GM12864 (cell line): ENCODE data around the gene PEPD.

Experiments used
- DNase-seq: peaks from one replicate; pipeline ENCODE4 v3.0.0-alpha.2; 2011; ENCODE audit warnings: low read depth
- H3K4me3 ChIP-seq: 2 replicates; pipeline ENCODE4 v1.5.1; 2011; ENCODE audit warnings: mild to moderate bottlenecking, low read depth, low read length, control low read depth
- TF ChIP-seq, protein P1 (sequence below): IDR thresholded peaks from 2 replicates; pipeline ENCODE4 v1.5.1; 2011; ENCODE audit warnings: low read depth, mild to moderate bottlenecking, moderate library complexity, low read length, control low read depth, inconsistent platforms; ENCODE audit errors: missing control alignments

Gene PEPD

DNA sequence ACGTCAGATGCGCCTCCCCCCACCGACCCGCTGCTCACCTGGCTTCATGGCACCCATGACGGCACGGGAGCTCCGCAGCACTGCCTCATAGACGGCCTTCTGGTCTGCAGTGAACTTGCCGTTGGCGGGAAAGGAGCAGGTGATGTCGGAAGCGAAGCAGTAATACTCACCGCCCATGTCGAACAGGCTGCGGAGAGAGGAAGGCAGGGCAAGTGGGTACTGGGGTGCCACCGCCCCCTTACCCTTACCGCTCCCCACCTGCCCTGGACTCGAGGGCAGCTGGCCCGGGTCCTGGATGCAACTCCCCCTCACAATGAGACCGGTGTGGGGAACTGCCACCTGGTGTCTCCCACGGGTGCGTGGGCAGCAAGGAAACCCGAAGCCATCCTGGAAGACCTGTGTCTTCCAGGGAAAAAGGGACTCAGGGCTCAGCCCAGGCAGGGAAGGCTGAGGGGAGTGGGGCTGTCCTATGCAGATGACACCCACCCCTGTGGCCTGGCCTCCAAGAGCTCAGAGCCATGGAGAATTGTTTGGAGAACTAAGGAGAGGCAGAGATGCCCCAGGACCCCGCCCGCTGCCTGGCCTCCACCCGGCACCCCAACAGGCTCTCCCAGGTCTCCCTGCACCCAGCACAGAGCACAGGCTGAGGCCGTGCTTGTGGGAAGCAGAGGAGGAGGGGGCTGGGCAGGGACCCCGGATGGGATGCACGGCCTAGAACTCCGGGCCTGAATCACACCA is 119.7 kb downstream of the PEPD start:
- no peak for DNase-seq
- no peak overlapping the region for H3K4me3 ChIP-seq
- TF ChIP-seq, protein P1, sequence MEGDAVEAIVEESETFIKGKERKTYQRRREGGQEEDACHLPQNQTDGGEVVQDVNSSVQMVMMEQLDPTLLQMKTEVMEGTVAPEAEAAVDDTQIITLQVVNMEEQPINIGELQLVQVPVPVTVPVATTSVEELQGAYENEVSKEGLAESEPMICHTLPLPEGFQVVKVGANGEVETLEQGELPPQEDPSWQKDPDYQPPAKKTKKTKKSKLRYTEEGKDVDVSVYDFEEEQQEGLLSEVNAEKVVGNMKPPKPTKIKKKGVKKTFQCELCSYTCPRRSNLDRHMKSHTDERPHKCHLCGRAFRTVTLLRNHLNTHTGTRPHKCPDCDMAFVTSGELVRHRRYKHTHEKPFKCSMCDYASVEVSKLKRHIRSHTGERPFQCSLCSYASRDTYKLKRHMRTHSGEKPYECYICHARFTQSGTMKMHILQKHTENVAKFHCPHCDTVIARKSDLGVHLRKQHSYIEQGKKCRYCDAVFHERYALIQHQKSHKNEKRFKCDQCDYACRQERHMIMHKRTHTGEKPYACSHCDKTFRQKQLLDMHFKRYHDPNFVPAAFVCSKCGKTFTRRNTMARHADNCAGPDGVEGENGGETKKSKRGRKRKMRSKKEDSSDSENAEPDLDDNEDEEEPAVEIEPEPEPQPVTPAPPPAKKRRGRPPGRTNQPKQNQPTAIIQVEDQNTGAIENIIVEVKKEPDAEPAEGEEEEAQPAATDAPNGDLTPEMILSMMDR, result no peak

DNA sequence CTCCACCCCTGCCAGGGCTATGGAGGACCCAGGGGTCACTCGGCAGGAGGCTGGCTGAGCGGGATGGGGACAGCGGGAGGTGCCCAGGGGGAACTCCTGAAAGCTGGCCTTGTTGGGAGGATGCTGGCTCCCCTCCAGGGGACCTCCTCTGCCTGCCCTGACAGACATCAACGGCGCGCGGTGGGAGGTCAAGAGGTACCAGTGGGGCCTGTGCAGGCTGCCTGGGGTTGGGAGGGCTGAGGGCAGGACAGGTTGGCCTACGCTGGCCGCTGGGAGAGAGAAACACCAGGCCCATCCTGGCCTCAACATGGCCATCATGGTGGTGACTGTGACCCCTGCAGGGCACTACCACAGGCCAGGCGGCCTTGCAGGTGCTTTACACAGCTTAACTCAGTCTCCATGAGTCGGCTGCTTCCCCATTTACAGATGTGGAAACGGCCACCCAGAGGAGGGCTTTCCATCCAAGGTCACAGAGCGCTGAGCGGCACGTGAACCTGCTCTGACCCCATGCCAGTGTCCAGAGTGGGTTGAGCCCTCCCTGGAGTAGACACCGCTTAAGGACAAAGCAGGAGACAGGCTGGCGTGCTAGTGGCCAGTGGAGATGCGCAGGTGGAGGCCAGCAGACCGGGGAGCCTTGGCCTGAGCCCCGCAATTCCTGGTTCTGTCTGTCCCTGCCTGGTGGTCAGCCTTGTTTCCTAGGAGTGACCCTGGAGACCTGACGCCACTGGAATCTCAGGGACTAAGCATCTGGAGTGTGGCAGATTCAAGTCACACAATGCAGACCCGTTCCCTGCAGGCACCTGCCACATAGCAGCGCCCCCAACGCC is 120.5 kb downstream of the PEPD start:
- H3K4me3 ChIP-seq, result no peak overlapping the region
- TF ChIP-seq, protein P1, result no peak
- no peak for DNase-seq

DNA sequence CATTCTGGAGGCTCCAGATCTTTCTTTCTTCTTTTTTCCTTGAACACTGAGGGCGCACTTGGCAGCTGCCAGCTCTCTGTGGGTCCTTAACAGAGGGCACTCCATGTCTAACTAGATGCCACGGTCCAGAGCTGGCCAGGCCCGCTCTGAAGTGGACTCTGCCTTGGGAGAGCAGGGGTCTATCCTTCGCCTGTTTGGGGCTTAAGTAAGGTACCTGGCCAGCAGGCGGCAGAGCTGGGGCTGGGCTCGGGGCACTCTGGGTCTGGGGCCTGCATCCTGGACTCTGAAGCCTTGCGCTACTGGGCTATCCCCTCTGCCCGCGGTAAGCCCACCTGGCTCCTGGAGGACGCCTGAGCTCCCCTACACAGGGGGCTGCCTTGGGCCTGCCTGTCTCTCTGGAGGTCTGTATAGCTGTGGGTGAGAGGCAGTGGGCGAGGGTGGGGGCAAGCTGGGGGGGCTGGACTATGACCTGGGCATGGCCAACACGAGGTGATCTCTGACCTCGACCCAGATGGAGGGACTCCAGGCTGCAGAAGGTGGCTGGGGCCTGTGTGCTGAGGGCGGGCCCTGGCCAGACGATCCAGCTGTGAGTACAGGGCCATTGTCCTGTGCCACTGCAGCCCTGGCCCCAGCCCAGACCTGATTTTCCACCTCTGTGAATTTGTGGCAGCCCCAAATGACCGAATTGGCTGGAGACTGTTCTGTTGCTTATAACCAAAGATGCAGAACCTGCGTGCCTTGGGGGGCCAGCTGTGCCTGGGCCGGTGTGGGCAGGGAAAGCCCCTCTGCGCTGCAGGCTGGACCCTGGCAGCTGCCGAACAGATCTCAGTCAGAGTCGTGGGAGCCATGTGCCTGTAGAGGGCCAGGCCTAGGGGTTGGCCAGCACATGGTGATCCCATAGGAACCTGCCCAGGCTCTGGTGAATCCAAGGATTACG is 121.6 kb downstream of the PEPD start:
- TF ChIP-seq, protein P1, result no peak
- DNase-seq, result no peak
- H3K4me3 ChIP-seq, result no peak overlapping the region

DNA sequence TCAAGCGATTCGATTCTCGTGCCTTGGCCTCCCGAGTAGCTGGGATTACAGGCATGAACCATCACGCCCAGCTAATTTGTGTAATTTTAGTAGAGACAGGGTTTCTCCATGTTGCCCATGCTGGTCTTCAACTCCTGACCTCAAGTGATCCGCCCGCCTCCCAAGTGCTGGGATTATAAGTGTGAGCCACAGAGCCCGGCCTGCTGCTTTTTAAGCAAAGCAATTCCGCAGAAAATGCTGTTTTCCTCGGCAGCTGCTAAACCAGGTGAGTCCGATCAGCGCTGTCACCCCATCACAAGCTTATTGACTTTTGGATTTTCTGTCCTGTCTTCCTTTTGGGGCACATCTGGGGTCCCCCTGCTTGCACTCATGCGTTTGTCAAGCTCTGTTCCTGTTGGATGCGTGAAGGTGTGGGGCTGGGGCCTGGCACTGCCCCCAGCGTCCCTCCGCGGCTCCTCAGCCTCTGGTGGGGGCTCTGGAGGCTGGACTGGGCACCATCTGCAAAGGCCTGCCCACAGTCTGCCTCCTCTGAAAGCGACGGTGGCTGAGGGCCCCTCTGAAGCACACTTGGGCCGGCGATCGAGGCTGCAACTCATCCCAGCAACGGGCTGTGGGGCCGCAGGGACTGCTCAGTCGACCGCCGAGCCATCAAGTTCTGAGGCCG is 122.4 kb downstream of the PEPD start:
- no peak for DNase-seq
- no peak overlapping the region for H3K4me3 ChIP-seq
- TF ChIP-seq, protein P1, result no peak

DNA sequence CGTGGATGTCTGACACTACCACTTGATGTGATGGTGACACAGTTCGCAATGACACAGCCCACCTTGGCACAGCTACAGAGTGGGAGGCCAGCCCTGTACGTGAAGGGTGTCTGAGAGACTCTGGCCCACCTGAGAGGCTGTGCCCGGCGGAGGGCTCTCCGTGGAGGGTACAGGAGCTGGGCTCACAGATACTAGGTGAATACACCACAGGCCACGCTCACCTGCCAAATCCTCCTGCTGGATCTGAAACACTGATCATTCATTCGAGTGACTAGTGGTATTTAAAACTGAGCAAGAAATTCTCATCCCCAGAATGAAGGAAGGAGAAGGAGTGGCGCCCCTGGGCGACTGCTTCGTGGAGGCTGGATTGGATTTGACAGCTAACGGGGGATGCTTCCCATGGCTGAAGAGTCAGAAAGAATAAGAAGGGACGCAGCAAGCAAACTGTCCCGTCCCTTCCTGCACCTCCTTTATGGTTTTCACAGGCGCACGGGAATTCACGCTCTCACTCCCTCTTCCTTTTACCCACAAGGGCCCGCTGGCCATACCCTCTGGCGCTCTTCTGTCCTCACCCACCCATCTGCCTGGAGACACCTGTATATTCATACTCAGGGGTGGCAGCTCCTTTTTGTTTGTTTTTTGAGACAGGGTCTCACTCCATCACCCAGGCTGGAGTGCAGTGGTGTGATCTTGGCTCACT is 123.1 kb downstream of the PEPD start:
- H3K4me3 ChIP-seq, result no peak overlapping the region
- TF ChIP-seq, protein P1, result no peak
- DNase-seq, result no peak
